Endothelial cell of umbilical vein (primary cell): ENCODE measurements around the gene NME4. TPM values are rescaled to one million over a fixed set of nuclear protein-coding genes. Genes with fewer than 3 reads are reported as not detected.

Experiments
- BruUV-seq: library from RNA; stranded (reverse); fragments of 400-500 nt; replicated peaks from 2 replicates; lab custom pipeline; 2021; lab: Mats Ljungman, UMichigan
- CTCF ChIA-PET: fragments of 300-600, 350-600 bp; sonication (Branson Sonifier 250); formaldehyde crosslinking; loops from one replicate; lab custom pipeline; 2021; ENCODE audit warnings: antibody characterized with exemption, inconsistent platforms; lab: Charles Lee
- POLR2A ChIA-PET: fragments of 300-600, 350-600 bp; sonication (Branson Sonifier 250); formaldehyde crosslinking; loops from one replicate; lab custom pipeline; 2021; ENCODE audit warnings: antibody characterized with exemption, inconsistent platforms; lab: Charles Lee
- DNase-seq: peaks from one replicate; pipeline ENCODE4 v3.0.0-alpha.2; 2011; ENCODE audit warnings: low read depth, low spot score
- FAIRE-seq: peaks from 2 replicates; lab custom pipeline; 2011; peaks lifted over from hg19 to GRCh38; lab: Jason Lieb, UNC
- H2AFZ ChIP-seq: 2 replicates; pipeline ENCODE4 v1.6.0; 2012; ENCODE audit warnings: low read depth, low read length, control low read depth, inconsistent platforms
- H3K27ac ChIP-seq: 2 replicates; pipeline ENCODE4 v1.5.1; 2011; ENCODE audit warnings: low read depth, mild to moderate bottlenecking, control low read depth, low read length, moderate library complexity; ENCODE audit not compliant: insufficient read depth
- H3K27me3 ChIP-seq, 2 experiments: 2 replicates each; pipeline versions ENCODE4 v1.6.0 to v1.6.1; 2011; ENCODE audit warnings: low read length in 2 of 2, mixed read lengths in 1 of 2; ENCODE audit not compliant: control insufficient read depth in 2 of 2, insufficient read depth in 2 of 2
- H3K36me3 ChIP-seq, 2 experiments: 2 replicates in 1 of 2; 3 replicates in 1 of 2; pipeline ENCODE4 v1.5.1; 2011; ENCODE audit warnings: low read length in 2 of 2, mild to moderate bottlenecking in 1 of 2, moderate library complexity in 1 of 2; ENCODE audit not compliant: control insufficient read depth in 2 of 2, insufficient read depth in 2 of 2; ENCODE audit errors: extremely low read depth in 1 of 2
- H3K4me1 ChIP-seq: 3 replicates; pipeline ENCODE4 v1.5.1; 2011; ENCODE audit warnings: mild to moderate bottlenecking, low read length; ENCODE audit not compliant: control insufficient read depth, insufficient read depth; ENCODE audit errors: extremely low read depth
- H3K4me2 ChIP-seq: 2 replicates; pipeline ENCODE4 v1.6.1; 2011; ENCODE audit warnings: low read length, control low read depth, mixed read lengths; ENCODE audit not compliant: insufficient read depth
- H3K4me3 ChIP-seq, 3 experiments: fragments of 200-600 bp in 1 of 3; sonication (generic), shearing (Covaris generic) in 1 of 3; replicated peaks in 1 of 3; 2 replicates each; pipeline ENCODE4 v1.5.1; 2011 to 2016; ENCODE audit warnings: control low read depth in 3 of 3, low read length in 3 of 3, mild to moderate bottlenecking in 2 of 3, inconsistent platforms in 1 of 3, low read depth in 1 of 3, moderate library complexity in 1 of 3; ENCODE audit not compliant: insufficient read depth in 1 of 3
- H3K79me2 ChIP-seq: 2 replicates; pipeline ENCODE4 v1.6.0; 2012; ENCODE audit warnings: low read length, inconsistent platforms; ENCODE audit not compliant: control insufficient read depth, insufficient read depth
- H3K9ac ChIP-seq: replicated peaks from 2 replicates; pipeline ENCODE3; 2011; ENCODE audit warnings: low read length, control low read depth; ENCODE audit not compliant: insufficient read depth; ENCODE audit errors: extremely low read depth
- H3K9me1 ChIP-seq: replicated peaks from 3 replicates; pipeline ENCODE4 v1.6.0; 2011; ENCODE audit warnings: mild to moderate bottlenecking, low read length; ENCODE audit not compliant: control insufficient read depth, insufficient read depth; ENCODE audit errors: extremely low read depth
- H3K9me3 ChIP-seq: replicated peaks from 2 replicates; pipeline ENCODE4 v1.5.1; 2012; ENCODE audit warnings: low read length, inconsistent platforms; ENCODE audit not compliant: control insufficient read depth, insufficient read depth
- H4K20me1 ChIP-seq: replicated peaks from 2 replicates; pipeline ENCODE3; 2011; ENCODE audit warnings: mild to moderate bottlenecking, low read length; ENCODE audit not compliant: control insufficient read depth, insufficient read depth; ENCODE audit errors: extremely low read depth
- CTCF ChIP-seq, 2 donors: IDR thresholded peaks; 1 replicate in 1 of 2; 2 replicates in 1 of 2; pipeline ENCODE4 v1.5.1; 2011; ENCODE audit warnings: low read length in 2 of 2, mild to moderate bottlenecking in 2 of 2, moderate library complexity in 2 of 2, control low read depth in 1 of 2, inconsistent platforms in 1 of 2, low read depth in 1 of 2; ENCODE audit not compliant: insufficient read depth in 1 of 2; ENCODE audit errors: extremely low read depth in 1 of 2
- GATA2 ChIP-seq: IDR thresholded peaks from 2 replicates; pipeline ENCODE4 v1.7.0; 2011; ENCODE audit warnings: low read depth, mild to moderate bottlenecking, moderate library complexity, mixed read lengths, low read length; ENCODE audit not compliant: insufficient read length, insufficient read depth
- MYC ChIP-seq: IDR thresholded peaks from one replicate; pipeline ENCODE4 v1.6.1; 2011; ENCODE audit warnings: mild to moderate bottlenecking, low read depth, low read length
- POLR2A ChIP-seq: IDR thresholded peaks from 2 replicates; pipeline ENCODE4 v1.6.1; 2012; ENCODE audit warnings: low read depth, mild to moderate bottlenecking, control low read depth, low read length
- POLR2AphosphoS5 ChIP-seq: IDR thresholded peaks from 2 replicates; pipeline ENCODE4 v1.6.1; 2012; ENCODE audit warnings: low read depth, mild to moderate bottlenecking, control low read depth, low read length, moderate library complexity; ENCODE audit not compliant: insufficient read depth
- dilution Hi-C: fragments of 300-500 bp; cut with MboI; formaldehyde crosslinking; loops from one replicate; pipeline ENCODE4 v1.15.0; 2019; ENCODE audit warnings: low sequenced_read_pairs; ENCODE audit not compliant: extremely low pct_ligation_motif_present
- intact Hi-C: fragments of 100-400 bp; cut with micrococcal nuclease; formaldehyde crosslinking; loops from one replicate; pipeline ENCODE4 v1.10.0; 2022
- polyA plus RNA-seq, 4 experiments: library from polyadenylated mRNA; depleted of rRNA in 3 of 4; stranded (reverse) in 3 of 4; unstranded in 1 of 4; fragments of >200 nt; gene quantifications; 2 replicates each; pipeline versions ENCODE4 v1.2.1 to v1.2.3, GENCODE V29; 2011 to 2012; ENCODE audit warnings: missing spikeins in 1 of 4
- total RNA-seq: library from RNA; stranded (reverse); gene quantifications from 2 replicates; pipeline ENCODE4 v1.2.3, GENCODE V29; 2021

The NME4 gene
- total and polyA plus RNA-seq, 2 donors (not counting 3 experiments of a cell fraction or from before 2014, with no cell fraction given): 170 to 264 TPM

DNA sequence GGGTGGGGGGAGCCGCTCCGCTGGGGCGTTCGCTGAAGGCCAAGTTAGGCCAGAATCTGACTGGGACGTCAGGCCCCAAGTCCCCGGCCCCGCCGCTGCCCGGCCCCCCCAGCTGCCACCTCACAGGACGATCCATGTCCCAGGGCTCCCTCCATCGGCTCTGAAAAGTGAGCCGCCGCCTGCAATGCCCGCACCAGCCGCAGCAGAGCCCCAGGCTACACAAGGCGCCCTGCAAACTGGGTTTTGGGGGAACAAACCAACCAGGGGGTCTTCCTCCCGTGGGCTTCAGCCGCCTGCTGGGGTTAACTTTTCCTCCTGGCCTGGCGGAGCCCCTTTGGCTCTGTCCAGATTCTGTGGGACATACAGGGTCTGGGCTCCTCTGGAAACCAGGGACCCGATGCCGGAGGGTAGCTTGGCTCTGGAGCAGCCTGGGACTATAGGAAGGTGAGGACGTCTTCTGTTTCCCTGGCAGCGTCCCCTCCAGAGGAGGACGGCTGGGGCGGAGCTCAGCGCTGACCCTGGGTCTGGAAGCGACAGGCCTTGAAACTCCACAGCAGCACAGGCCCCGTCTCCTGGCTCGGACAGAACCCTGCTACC is 835 bp downstream of the NME4 start:
- POLR2A ChIA-PET: interaction anchor here (0.8 kb wide), 1 partner anchor 15 kb away, joined by 10 read pairs; no protein-coding TSS in a partner anchor
- Histone ChIP-seq H3K4me1 (peaks cover 13% of the 10 kb centered on the region), H3K79me2 (peaks cover 5% of the 10 kb centered on the region), H3K27ac (no peak overlapping the region), H3K9me3 (no peaks in the 10 kb centered on the region), H3K4me2 (no peak overlapping the region), H3K27me3 (no peaks in the 10 kb centered on the region), H3K9ac (no peak overlapping the region), H4K20me1 (no peaks in the 10 kb centered on the region), H3K9me1 (no peaks in the 10 kb centered on the region), H2AFZ (no peak overlapping the region), H3K4me3 (no peak overlapping the region), H3K36me3 (peaks cover 0 to 7% of the 10 kb centered on the region in 2 experiments)
- CTCF ChIA-PET: interaction anchor here (0.8 to 1.3 kb wide), 3 partner anchors 16 to 81 kb away, joined by 3 to 8 read pairs (median 3); partner anchors contain the start of gene PGAP6
- BruUV-seq: no TSS peak
- FAIRE-seq (peak; percentile 35), DNase-seq (peak; percentile 49)
- intact Hi-C loops (loop anchor here (2.0 kb wide), 1 partner anchor 129 kb away; the partner anchor contains the start of gene CAPN15), dilution Hi-C loops (no loop called here)
- no peak for TF ChIP-seq MYC
- no peak for TF ChIP-seq GATA2
- TF ChIP-seq POLR2AphosphoS5: no peak
- no peak for TF ChIP-seq POLR2A
- TF ChIP-seq CTCF (IDR thresholded peaks at IDR 0.05; ENCODE audit: extremely low read depth in 1 of 2, insufficient read depth in 1 of 2, low read depth in 1 of 2, low read length in 2 of 2): peak; percentile 15 to 55
